Measurements from ENCODE around the gene FILIP1L.

Gene FILIP1L

DNA sequence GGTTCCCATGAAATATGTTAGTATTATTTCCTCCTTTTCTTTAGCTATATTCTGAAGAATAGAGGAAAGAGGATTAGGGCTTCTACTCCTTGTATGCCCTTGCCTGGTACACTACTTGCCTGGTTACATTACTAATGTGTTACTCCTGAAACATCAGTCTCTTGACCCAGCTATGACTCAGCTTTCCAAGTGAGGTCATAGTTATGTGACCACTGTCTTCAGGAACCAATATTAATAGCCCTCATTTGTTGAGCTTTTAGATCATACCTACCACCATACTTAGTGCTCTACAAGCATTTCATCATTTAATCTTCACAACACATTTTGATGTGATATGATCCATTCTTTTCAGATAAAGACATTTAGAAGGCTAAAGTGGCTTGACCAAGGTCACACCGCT, 236.3 kb downstream of the FILIP1L start:
- DNase-seq = peak; percentile 20

DNA sequence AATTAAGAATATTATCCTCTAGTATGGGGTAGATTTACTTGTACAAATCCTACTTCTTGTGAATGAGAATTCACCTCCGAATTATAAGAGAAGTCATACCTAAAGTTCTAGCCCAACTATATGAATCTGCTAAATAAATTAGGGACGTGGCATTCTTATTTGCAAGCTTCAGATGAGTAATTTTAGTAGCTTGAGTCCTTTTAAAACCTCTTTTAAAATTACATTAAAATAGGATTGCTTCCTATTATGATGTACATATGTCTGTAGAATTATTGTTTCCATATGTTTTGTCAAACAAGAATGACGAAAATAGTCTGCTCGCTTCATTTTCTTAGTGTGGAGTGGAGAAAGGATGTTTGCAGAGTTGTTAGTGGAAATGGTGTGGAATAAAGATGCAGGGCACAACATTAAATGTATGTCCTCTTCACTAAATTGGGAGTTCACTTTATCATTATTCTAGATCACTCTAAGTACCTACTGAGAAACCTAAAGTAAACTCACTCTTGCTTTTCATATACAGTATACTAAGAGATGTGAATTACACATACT, 237.2 kb downstream of the FILIP1L start:
- no peak for DNase-seq

DNA sequence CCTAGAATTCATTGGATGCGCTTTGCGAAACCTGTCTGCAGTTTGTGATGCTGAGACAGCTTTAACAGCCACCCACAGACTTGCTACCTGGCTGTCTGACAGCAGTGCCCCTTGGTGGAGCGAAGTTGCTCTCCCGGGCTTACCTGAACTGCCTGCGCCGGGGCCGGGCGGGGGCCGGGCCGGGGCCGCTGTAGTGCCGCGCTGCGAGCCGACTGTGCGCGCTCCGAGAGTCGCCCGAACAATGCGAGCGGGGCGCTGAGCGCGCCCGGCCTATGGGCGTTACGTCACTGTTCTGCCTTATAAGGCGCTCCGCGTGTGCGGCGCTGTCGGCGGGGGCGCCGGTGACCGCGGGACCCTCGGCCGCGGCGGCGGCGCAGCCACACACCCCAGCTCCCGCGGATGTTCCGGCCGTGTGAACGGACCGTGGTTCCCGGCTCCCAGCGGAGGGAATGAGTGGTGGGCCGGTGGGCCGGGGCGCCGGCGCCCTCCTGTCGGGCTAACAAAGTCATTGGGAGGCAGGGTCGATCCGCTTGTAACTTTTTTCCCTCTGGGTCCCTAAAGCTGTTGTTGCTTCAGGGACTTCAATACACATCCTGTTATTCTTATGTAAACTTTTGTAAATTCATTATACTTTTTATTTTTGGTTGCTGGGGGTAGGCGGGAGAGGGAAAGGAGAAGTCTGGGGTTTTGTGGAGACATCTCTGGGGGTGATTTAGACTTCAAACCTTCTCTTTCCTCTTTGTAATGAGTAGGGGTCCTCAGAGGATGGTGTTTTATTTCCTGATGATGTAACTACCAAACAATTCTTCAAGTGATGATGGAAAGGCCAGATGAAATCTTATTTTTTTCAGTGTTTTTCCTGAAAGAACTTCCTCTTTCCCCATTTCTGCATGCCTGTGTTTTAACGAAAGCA, 238.1 kb downstream of the FILIP1L start:
- DNase-seq = peak; percentile 87

DNA sequence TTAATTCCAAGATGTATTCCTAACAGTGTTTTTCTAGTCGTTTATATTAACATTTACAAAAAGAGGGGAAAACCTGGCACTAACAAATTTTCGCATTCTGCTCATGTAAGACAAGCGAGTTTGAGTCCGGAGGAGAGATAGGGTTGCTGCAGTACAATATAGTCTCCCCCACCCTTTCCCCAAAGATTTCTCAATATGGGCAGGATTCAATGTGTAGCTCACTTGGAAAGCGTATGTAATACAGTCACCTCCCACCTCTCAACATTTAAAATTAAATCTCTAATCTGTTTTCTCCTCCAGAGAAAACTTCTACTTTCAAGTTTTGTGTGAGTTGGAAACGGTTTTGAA, 238.7 kb downstream of the FILIP1L start:
- peak; percentile 59 for DNase-seq

DNA sequence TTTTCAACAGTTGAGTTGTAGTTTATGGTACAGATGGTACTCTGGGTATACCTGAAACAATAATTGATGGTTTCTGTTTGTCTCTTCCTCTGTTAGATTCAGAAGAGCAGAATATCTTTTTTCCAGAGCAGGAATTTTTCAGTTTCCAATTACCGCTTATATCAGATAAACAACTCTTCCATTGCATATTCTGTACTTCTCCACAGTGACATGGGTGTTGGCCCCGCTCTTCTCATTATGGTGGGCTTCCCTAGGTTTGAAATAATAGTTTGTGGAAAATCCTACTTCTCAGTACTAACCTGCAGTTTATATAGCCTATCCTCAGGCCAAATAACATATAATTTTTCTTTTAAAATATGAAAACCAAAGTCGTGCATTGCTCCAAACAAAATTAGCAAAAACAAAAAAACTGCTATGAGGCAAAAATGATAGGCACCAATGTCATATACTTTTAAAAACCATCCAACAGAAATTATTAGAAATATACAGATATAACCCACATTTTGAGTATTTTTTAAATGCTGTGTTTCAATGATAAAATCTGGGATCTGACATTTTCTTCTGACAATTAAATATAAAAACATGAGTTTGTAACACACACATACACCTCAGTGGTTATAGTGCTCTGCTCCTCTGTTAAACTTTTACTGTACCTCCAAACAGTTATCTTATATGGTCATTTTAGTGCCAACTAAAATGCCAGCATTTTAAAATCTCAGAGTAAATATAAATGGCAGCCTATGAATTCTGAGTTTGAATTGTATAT, 239.9 kb downstream of the FILIP1L start:
- DNase-seq = no peak

DNA sequence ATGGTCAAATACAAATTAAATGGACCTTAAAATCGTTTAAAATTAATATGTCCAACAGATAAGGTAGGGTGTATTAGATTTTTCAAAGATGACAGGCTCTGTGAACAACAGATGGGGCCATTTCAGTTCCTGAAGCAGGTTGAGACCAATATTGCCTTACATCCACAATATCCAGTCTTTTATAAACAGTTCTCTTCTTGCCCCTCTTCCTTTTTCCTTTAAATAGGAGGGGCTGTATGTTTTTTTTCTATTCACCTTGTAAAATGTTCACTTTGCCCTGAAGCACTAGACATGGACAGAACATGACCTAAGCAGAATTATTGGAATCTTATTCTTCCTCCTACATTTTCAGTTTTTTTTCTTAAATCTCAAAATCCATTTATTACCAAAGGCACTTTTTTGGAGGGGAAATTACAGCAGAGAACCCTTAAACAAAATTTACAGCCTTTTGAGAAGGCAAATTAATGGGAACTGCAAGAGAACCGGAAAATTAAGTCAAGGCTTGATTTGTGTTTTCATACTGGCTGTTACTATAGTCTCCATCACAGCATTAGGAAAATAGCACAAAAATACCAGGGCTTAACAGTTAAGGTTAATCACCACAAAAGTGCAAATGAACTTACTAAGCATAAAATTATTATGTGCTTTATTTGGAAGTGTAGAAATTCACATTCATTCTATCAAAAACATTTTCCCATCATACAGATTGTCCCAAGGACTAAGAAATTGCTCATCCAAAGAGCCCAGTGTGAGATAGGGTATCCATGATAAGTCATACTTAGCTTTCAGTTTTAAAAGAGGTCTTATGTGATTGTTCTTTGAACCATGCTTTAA, 240.8 kb downstream of the FILIP1L start:
- no peak for DNase-seq

DNA sequence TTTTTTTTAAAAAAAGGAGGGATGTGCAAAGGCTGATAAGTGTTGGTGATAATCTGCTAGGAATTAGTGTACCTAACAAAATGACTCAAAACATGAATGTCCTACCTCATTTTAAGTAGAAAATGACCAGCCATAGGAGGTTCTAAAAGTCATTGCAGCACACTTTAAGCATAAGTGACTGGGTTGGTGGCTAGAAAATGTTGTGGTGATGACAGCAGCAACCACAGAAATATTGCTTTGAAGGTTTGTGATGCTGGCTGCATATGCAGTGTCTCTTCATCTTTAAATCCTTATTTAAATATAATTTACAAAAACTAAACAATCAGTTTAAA, 241.4 kb downstream of the FILIP1L start:
- DNase-seq = peak; percentile 49

DNA sequence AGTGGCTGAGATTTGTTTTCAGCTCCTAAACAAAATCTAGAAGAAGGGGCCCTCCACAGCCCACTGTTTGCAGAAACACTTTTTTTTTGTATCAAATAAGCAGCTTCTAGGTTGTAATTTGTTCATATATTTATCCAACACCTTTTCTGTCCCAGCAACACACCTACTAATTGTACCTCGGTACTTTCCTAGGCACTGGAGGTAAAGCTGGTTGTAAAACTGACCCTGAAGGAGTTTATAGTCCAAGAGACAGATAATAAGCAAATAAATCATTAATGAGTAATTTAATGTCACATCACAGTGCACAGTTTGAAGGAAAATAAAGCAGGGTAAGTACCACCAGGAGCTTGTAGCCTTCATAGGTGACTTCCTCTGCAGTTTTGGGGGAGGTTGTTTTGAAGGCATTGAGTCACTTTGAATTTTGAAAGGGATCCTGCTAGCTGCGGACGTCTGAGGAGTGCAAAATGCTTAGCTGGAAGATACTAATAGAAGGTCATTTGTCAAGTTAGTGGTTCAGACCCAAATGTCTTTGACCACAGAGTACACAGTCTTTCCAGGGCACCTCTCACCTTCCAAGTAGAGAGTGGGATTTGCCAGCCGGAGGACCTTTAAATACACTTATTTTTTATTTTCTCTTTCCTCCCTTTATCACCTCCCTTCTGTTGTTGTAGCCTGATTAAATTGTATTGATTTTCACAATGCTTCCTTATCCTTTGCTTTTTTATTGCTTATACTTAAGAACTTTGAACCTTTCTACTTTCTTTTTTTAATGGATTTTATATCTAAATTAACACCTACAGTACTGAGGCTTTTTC, 242.9 kb downstream of the FILIP1L start:
- DNase-seq = no peak

DNA sequence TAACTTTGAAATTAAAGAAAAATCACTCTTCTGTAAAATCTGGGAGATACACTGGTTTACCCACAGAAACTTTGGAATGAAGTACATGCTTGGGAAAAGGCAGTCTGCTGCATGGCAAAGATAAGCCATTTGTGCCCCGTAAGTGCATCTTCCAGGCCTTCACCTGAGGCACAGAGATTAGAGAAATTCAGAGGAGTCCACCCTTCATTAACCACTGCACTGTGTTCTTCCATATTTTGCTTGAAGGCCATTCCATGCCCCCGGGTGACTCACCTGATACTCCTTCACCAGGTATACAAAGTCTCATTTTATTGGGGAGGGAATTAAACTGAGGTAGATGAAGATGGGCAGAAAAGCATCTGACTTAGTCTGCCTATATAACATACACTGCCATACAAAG, 243.6 kb downstream of the FILIP1L start:
- DNase-seq = no peak

DNA sequence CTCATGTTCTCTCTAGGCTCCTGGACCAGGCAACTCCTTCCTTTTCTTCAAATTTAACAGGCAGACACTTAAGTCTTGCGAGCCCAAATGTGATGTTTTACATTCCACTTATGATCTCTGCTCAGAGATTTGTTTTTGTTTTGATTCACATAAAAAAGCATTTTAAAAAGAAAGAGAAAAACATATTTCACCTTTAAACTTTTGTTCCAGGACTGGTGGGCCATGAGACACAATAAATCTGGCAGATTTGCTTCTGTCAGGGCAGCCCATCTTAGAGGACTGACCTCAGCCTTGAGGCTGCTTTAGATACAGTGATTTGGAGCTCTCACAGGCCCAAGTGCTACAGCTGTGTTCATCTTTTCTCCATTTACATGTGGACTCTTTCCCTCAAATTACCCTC, 244.7 kb downstream of the FILIP1L start:
- no peak for DNase-seq

DNA sequence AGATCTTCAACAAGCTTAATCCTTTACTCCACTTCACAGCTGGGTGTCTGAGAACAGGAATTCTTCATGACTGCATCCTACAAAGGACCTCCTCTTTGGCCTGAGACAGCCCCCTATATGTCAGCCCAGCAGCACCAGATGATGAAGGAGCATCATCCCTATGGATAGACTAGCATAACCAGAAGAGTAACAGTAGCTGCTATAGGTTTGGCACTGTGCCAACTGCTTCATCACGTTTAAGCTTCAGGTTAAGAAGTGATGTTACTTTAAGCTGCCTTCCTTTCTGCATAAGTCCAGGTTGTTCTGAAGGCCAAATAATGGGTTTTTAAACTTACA, 246.0 kb downstream of the FILIP1L start:
- DNase-seq = peak; percentile 30

DNA sequence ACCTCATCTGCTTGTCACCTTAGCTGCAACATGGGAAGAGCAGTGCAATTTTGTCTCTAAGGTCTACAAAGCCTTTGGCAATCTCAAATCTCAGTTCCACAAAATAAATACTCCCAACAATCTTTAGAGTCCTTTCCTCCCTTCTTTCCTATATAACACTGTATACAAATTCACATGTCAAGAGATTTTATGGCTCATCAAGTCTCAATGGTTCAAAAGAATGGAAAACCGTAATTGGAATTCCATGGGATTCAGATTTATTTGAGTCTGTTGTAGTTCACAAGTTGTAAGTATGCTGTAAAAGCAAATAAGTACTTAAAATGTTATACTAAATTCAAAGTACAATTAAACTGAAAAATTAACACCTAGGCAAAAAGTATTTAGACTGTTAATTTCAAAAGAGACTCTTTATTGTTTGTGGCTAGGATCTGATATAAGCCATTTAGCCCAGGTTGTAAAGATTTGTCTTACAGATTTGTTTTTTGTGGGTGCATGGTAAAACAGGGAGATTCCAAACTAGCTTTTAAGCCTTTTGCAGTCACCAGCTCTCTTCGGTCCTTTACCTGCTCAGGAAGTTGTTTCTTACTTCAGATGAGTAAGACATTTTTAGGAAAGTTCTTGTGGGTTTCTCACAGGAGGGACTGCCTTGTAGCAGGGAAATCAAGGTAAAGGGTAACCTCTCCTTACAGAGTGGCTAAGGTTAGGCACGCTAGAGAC, 246.5 kb downstream of the FILIP1L start:
- DNase-seq = no peak

DNA sequence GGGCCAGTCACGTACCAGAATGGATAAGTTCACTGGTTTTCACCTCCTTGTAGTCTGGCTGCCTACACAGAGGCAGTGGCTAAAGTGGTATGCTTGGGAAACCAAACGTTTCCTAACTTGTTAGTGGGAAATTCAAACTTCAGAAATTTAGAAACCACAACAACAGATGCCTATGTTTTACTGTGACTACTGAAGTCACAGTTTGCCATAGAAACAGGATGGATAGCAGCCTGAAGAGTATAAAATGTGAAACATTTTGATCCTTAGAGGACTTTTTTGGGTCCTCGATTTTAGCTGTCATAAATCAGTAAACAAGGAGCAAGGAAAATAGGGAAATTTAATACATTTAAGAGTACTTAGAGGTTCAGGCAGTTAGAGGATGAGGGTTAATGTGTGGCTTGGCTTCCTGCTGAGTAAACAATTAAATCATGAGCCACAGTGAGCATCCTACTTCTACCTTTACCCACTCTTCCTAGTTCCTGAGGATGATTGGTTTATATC, 248.0 kb downstream of the FILIP1L start:
- peak; percentile 44 for DNase-seq

DNA sequence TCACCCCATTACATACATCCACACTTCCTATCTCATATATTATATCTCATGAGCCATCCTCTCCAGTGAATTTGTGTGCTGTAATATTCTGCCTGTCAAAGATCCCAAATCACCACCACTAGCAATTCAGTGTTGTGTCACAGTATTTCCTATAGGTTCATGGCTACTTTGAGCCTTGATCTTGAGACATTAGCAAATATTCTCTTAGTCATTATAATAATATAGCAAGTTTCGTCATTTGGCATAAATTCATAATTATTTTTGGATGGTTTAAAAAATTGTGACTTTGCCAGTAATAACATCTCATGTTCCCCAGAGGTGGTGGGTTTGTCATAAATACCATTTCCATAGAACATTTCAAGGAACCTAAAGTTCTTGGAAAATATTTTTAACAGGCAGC, 249.0 kb downstream of the FILIP1L start:
- DNase-seq = no peak

DNA sequence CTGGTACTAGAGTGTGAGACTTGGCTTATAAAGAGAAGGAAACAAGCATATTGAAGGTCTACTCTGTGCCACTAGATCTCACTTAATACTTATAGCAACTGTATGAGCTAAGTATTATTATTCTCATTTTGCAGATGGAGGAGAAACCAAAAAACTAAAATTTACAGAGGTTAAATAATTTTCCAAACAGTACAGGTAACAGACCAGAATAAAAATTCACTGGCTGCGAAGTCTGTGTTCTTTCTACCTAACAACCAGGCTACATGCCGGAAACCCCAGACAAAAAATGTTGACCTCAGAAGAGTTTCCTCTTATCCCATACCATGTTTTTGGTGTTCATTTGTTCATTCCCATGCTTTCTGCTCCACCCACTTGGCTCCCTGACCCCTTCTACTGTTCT, 250.0 kb downstream of the FILIP1L start:
- DNase-seq = no peak

DNA sequence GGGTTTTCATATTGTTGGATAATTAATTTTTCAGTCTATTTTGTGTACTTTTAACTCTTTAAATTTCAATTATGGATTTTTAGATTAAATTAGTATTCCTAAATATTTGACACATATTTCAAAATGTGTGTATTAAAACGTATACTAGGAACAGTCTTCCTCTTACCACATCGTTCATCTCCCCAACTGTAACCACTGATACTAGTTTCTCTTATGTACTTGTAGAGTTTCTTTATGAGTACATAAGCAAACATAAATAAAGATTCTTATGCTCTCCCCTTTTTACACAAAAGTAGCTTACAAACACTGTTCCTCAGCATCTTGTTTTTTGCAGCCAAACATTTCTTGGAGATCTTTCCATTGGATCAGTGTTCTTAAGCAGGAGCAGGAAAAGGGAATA, 250.7 kb downstream of the FILIP1L start:
- no peak for DNase-seq

DNA sequence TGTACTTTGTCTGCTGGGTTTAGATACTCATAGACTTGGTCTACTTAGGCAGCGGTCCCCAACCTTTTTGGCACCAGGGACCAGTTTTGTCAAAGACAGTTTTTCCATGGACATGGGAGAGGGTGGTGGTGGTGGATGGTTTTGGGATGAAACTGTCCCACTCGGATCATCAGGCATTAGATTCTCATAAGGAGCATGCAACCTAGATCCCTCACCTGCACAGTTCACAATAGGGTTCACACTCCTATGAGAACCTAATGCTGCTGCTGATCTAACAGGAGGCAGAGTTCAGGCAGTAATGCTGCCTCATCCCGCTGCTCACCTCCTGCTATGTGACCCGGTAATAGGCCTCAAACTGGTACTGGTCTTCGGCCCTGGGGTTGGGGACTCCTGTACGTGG, 251.3 kb downstream of the FILIP1L start:
- no peak for DNase-seq

DNA sequence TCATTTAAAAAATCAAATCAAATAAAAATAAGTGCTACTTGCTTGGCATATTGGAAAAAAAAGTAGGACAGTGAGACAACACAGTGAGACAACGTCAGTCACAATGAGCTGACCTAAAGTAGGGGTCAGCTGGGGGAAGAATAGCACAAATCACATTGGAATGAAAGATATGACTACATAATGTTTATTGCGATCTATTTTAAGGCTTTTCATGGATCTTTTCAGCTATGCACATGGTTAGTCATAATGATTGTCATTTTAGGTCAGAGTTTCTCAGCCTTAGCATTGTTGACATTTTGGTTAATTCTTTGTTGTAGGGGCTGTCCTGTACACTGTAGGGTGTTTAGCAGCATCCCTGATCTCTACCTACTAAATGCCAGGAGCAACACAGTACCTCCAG, 252.1 kb downstream of the FILIP1L start:
- no peak for DNase-seq

DNA sequence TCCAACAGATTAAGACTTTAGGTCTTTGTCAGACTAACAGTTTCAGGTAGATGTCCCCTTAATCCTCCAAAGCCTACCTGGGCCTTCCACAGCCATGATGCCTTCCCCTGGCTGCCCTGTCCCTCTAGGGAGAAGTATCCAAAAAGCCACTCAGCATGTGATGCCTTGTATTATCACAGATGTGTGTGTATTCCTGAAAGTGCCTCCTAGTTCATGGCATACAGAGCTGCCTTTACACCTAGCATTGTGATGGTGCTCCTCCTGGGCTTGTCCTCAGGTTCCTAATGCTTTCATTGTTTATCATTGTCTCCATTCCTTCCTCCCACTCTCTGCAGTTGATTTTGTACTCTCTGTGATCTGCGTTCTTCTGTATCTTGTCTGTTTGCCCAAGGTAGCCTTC, 253.1 kb downstream of the FILIP1L start:
- no peak for DNase-seq

DNA sequence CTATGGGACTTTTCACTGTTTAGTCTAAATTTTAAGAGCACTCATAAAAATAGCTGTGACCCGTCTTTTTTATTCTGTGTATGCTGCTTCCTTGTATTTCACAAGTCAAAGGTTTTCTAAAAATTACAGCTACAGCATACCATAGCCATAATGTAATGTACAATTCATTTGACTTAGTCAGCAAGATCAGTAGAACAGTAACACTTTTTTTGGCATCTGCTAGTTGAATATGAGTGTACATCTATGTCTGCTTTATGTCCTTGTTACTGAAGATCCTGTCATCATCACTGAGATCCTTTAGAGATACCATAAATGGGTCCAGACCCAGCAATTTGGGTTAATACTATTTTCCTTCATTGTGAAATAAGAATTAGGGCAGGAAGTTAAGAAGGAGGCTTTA, 254.5 kb downstream of the FILIP1L start:
- no peak for DNase-seq

DNA sequence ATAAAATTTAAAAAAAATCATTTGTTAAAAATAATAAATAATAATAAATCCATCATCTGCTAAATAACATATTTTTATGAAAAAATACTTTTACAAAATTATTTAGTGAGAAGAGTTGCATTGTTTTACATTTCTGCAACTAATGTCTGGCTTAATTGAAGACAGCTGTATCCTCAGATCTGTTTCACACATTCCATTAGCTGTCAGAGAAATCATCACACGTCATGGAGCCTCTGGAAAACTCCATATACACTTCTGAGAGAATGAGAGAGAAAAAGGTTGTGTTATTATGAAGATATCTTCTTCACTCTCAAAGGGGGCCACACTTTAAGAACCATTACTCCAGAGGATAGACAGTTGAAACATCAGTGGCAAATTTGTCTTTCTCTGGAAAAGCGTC, 255.8 kb downstream of the FILIP1L start:
- no peak for DNase-seq

DNA sequence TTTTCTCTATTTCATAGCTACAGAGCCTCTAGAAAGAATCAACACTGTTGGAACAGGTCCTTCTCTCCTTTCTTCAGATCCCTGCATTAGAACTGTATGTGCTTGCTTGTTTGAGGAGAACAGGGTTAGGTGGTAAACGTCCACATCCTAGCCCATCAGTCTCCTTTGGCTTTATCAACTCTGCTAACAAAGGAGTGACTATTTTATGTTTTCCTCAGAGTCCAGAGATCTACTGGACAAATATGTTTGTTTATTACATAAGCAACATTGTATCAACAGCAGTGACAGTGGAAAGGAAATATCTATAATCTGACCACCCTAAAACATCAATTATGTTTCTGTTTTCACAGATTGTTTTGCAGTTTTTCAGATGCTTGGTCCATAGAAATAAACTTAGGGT, 257.0 kb downstream of the FILIP1L start:
- DNase-seq = no peak
